ENCODE data around the gene NSUN5.
"Not testable (repeated sequence)": the region's sequence is repeated elsewhere in the genome, so short reads cannot be mapped to it uniquely, and the experiment has no call there.

The NSUN5 gene

GRCh38 chr7:73313521-73313906, 4.9 kb upstream of the NSUN5 start:
- FAIRE-seq (no peak), DNase-seq (ENCODE audit: insufficient read length, low spot score) (no peak)
- no peak for TF ChIP-seq POU2F2 (IDR thresholded peaks at IDR 0.05; ENCODE audit: low read depth, low read length)
- TF ChIP-seq POLR2AphosphoS5 (IDR thresholded peaks at IDR 0.05; ENCODE audit: low read depth, low read length): no peak
- no peak for TF ChIP-seq POLR2A (IDR thresholded peaks at IDR 0.05; ENCODE audit: low read depth, low read length)
- no peak for TF ChIP-seq SPI1 (IDR thresholded peaks at IDR 0.05; ENCODE audit: low read depth, low read length)
- TF ChIP-seq PAX5 (IDR thresholded peaks at IDR 0.05; ENCODE audit: insufficient read depth, low read length, severe bottlenecking): no peak
- TF ChIP-seq TAF1 (IDR thresholded peaks at IDR 0.05; ENCODE audit: low read depth, low read length): no peak

- FAIRE-seq (no peak), DNase-seq (ENCODE audit: insufficient read length, low spot score) (no peak)
- TF ChIP-seq POLR2A (IDR thresholded peaks at IDR 0.05; ENCODE audit: low read depth, low read length) (no peak), POU2F2 (IDR thresholded peaks at IDR 0.05; ENCODE audit: low read depth, low read length) (no peak), PAX5 (IDR thresholded peaks at IDR 0.05; ENCODE audit: insufficient read depth, low read length, severe bottlenecking) (no peak), TAF1 (IDR thresholded peaks at IDR 0.05; ENCODE audit: low read depth, low read length) (no peak), POLR2AphosphoS5 (IDR thresholded peaks at IDR 0.05; ENCODE audit: low read depth, low read length) (no peak), SPI1 (IDR thresholded peaks at IDR 0.05; ENCODE audit: low read depth, low read length) (no peak)
These were observed 4.3 kb upstream of the NSUN5 start for GRCh38 chr7:73312831-73313520.

GRCh38 chr7:73311421-73311820, 2.8 kb upstream of the NSUN5 start:
- FAIRE-seq; DNase-seq (ENCODE audit: insufficient read length, low spot score): not testable (repeated sequence)

GRCh38 chr7:73308074-73308664, 457 bp downstream of the NSUN5 start:
- TF ChIP-seq POU2F2 (IDR thresholded peaks at IDR 0.05; ENCODE audit: low read depth, low read length) (no peak), POLR2A (IDR thresholded peaks at IDR 0.05; ENCODE audit: low read depth, low read length) (no peak), PAX5 (IDR thresholded peaks at IDR 0.05; ENCODE audit: insufficient read depth, low read length, severe bottlenecking) (no peak), TAF1 (IDR thresholded peaks at IDR 0.05; ENCODE audit: low read depth, low read length) (no peak), POLR2AphosphoS5 (IDR thresholded peaks at IDR 0.05; ENCODE audit: low read depth, low read length) (no peak), SPI1 (IDR thresholded peaks at IDR 0.05; ENCODE audit: low read depth, low read length) (no peak)
- FAIRE-seq (no peak), DNase-seq (ENCODE audit: insufficient read length, low spot score) (no peak)

GRCh38 chr7:73307436-73307835, 1.2 kb downstream of the NSUN5 start:
- no peak for FAIRE-seq
- TF ChIP-seq TAF1 (IDR thresholded peaks at IDR 0.05; ENCODE audit: low read depth, low read length) (no peak), POLR2AphosphoS5 (IDR thresholded peaks at IDR 0.05; ENCODE audit: low read depth, low read length) (no peak), POU2F2 (IDR thresholded peaks at IDR 0.05; ENCODE audit: low read depth, low read length) (no peak), PAX5 (IDR thresholded peaks at IDR 0.05; ENCODE audit: insufficient read depth, low read length, severe bottlenecking) (no peak), POLR2A (IDR thresholded peaks at IDR 0.05; ENCODE audit: low read depth, low read length) (no peak), SPI1 (IDR thresholded peaks at IDR 0.05; ENCODE audit: low read depth, low read length) (no peak)

GRCh38 chr7:73304612-73305387, 3.8 kb downstream of the NSUN5 start:
- not testable (repeated sequence) for FAIRE-seq

More at GRCh38 chr7:73307436-73307835, 1.2 kb downstream of the NSUN5 start:
- DNase-seq (ENCODE audit: insufficient read length, low spot score): no peak

GRCh38 chr7:73304071-73304470, 4.6 kb downstream of the NSUN5 start:
- no peak for FAIRE-seq
- no peak for DNase-seq (ENCODE audit: insufficient read length, low spot score)
- no peak for TF ChIP-seq POLR2AphosphoS5 (IDR thresholded peaks at IDR 0.05; ENCODE audit: low read depth, low read length)
- no peak for TF ChIP-seq PAX5 (IDR thresholded peaks at IDR 0.05; ENCODE audit: insufficient read depth, low read length, severe bottlenecking)
- no peak for TF ChIP-seq POLR2A (IDR thresholded peaks at IDR 0.05; ENCODE audit: low read depth, low read length)
- no peak for TF ChIP-seq TAF1 (IDR thresholded peaks at IDR 0.05; ENCODE audit: low read depth, low read length)
- TF ChIP-seq POU2F2 (IDR thresholded peaks at IDR 0.05; ENCODE audit: low read depth, low read length): no peak
- TF ChIP-seq SPI1 (IDR thresholded peaks at IDR 0.05; ENCODE audit: low read depth, low read length): no peak

More at GRCh38 chr7:73304612-73305387, 3.8 kb downstream of the NSUN5 start:
- not testable (repeated sequence) for DNase-seq (ENCODE audit: insufficient read length, low spot score)

- TF ChIP-seq POU2F2 (IDR thresholded peaks at IDR 0.05; ENCODE audit: low read depth, low read length) (no peak), PAX5 (IDR thresholded peaks at IDR 0.05; ENCODE audit: insufficient read depth, low read length, severe bottlenecking) (no peak), SPI1 (IDR thresholded peaks at IDR 0.05; ENCODE audit: low read depth, low read length) (no peak), POLR2A (IDR thresholded peaks at IDR 0.05; ENCODE audit: low read depth, low read length) (no peak), TAF1 (IDR thresholded peaks at IDR 0.05; ENCODE audit: low read depth, low read length) (no peak), POLR2AphosphoS5 (IDR thresholded peaks at IDR 0.05; ENCODE audit: low read depth, low read length) (no peak)
- FAIRE-seq: no peak
- DNase-seq (ENCODE audit: insufficient read length, low spot score): no peak
These were observed 5.1 kb downstream of the NSUN5 start for GRCh38 chr7:73303546-73303945.

GRCh38 chr7:73302846-73303245, 5.8 kb downstream of the NSUN5 start:
- not testable (repeated sequence) for DNase-seq (ENCODE audit: insufficient read length, low spot score); FAIRE-seq

GRCh38 chr7:73301108-73301507, 7.5 kb downstream of the NSUN5 start:
- DNase-seq (ENCODE audit: insufficient read length, low spot score); FAIRE-seq: not testable (repeated sequence)

GRCh38 chr7:73299812-73300211, 8.8 kb downstream of the NSUN5 start:
- not testable (repeated sequence) for FAIRE-seq; DNase-seq (ENCODE audit: insufficient read length, low spot score)

GRCh38 chr7:73297706-73298105, 10.9 kb downstream of the NSUN5 start:
- DNase-seq (ENCODE audit: insufficient read length, low spot score); FAIRE-seq: not testable (repeated sequence)

GRCh38 chr7:73297235-73297634, 11.4 kb downstream of the NSUN5 start:
- not testable (repeated sequence) for FAIRE-seq; DNase-seq (ENCODE audit: insufficient read length, low spot score)

- not testable (repeated sequence) for DNase-seq (ENCODE audit: insufficient read length, low spot score); FAIRE-seq
These were observed 31.4 kb downstream of the NSUN5 start for GRCh38 chr7:73277210-73277609.

GRCh38 chr7:73267813-73268212, 40.8 kb downstream of the NSUN5 start:
- FAIRE-seq; DNase-seq (ENCODE audit: insufficient read length, low spot score): not testable (repeated sequence)

Measured in GM12891 (cell line).